Measurements from ENCODE around the gene SYCP1. TPM values are rescaled to one million over a fixed set of nuclear protein-coding genes. Genes with fewer than 3 reads are reported as not detected.
"Not testable (repeated sequence)": the region's sequence is repeated elsewhere in the genome, so short reads cannot be mapped to it uniquely, and the experiment has no call there.

Gene SYCP1, protein sequence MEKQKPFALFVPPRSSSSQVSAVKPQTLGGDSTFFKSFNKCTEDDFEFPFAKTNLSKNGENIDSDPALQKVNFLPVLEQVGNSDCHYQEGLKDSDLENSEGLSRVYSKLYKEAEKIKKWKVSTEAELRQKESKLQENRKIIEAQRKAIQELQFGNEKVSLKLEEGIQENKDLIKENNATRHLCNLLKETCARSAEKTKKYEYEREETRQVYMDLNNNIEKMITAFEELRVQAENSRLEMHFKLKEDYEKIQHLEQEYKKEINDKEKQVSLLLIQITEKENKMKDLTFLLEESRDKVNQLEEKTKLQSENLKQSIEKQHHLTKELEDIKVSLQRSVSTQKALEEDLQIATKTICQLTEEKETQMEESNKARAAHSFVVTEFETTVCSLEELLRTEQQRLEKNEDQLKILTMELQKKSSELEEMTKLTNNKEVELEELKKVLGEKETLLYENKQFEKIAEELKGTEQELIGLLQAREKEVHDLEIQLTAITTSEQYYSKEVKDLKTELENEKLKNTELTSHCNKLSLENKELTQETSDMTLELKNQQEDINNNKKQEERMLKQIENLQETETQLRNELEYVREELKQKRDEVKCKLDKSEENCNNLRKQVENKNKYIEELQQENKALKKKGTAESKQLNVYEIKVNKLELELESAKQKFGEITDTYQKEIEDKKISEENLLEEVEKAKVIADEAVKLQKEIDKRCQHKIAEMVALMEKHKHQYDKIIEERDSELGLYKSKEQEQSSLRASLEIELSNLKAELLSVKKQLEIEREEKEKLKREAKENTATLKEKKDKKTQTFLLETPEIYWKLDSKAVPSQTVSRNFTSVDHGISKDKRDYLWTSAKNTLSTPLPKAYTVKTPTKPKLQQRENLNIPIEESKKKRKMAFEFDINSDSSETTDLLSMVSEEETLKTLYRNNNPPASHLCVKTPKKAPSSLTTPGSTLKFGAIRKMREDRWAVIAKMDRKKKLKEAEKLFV
- not detected in 2 replicates for total RNA-seq (2014; rRNA removed; shearing (Covaris generic))

DNA sequence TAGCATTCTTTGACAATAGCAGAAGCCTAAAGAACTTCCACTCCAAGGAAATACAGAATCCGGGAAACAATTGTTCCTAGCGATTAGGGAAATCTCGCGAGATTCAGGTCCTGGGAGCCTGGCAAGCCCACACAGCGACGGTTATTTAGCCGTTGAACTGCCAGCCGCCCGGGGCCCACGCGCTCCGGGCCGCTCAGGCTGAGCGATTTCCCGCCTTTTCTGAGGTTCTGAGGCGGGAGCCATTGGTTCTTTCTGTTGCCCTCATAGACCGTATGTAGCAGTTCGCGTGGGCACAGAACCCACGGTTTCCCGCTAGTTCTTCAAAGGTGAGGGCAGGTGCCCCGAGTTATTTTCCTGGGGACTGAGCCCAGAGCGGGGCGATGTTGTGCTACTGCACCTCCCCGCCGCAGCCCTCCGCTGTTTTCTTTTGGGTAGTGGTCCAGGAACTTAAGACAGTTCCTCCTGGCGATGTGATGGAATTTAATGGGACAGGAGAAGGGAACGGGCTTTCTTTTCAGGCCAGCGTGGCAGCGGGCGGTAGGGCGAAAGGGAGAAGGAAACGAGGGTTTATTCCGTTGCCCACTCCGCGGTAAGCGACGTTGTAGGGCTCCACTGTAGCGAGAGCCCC is at the start of gene SYCP1:
TSS of gene SYCP1 (plus strand) at position 171 of the 628 bp plus-strand sequence. CDS start 602 bp downstream, outside the sequence.
- in situ Hi-C loops (cut with HindIII; ENCODE audit: low sequenced_read_pairs) = no loop called here
- no peak for DNase-seq (ENCODE audit: low spot score)

DNA sequence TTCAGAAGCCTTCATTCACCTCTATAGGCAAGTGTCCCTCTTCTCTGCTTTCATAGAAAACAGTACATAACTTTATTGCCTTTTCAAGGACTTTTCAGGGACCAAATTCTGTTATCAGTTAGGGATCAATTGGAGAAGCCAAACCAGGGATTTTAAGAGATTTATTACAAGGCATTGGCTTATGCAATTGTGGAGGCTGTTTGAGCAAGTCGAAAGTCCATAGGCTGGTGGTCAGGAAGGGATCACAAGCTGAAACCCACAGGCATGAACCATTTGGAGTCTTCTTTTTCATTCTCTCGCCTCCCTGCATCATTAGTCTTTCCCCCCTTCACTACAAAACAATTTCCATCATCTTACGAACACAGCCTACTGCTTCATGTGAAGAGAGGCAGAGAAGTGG is 34.8 kb upstream of the SYCP1 start:
- no peak for DNase-seq (ENCODE audit: low spot score)
- in situ Hi-C loops (cut with HindIII; ENCODE audit: low sequenced_read_pairs) = no loop called here

DNA sequence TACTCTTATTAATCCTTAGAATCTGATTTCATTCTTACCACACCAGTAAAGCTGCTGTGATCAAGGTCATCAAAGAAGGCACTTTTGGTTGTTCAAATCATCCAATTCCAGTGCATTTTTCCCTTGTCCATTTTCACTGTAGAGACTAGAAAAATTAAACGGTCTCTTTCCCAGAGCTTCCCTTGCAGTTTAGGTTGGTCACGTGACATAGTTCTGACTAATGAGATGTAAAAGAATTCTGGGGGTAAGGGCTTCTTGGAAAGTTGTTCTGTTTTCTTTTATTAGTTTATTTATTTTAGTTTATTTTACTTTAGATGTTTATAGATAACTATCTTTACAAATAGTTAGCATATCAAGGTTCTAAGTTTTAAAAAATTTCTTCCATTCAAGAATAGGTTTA is 34.3 kb upstream of the SYCP1 start:
- in situ Hi-C loops (cut with HindIII; ENCODE audit: low sequenced_read_pairs) = no loop called here
- DNase-seq (ENCODE audit: low spot score) = no peak

DNA sequence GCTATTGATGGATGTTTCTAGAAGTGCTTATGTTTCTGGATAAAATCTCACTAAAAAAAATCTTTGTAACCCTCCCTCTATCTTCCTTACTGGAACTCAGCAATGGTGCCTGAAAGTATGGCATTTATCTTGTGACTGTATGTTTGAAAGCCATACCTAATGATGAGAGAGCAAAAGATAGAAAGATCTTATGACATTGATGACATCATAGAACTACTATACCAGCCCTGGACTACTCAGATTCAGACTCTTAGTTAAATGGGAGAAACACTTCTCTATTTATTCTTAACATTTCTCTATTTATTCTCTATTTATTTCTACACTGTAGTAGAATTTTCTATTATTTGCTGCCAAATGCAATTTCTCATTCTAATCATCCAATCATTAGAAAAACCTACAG is 32.7 kb upstream of the SYCP1 start:
- in situ Hi-C loops (cut with HindIII; ENCODE audit: low sequenced_read_pairs) = no loop called here
- DNase-seq (ENCODE audit: low spot score) = no peak

DNA sequence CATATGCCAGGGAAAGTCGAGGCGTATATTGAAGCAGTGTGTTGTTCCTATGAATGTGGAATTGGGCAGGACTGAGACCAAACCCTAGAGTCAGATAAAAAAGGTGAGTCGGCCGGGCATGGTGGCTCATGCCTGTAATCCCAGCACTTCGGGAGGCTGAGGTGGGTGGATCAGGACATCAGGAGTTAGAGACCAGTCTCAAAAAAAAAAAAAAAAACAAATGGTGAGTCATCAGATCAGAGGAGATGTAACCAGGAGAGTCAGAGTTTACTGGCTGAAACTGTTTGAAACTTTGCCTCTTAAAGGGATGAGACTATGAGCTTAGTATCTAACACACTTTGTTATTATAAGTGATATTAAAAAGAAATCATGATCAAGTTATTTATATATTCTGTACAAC is 26.4 kb upstream of the SYCP1 start:
- DNase-seq (ENCODE audit: low spot score) = no peak
- in situ Hi-C loops (cut with HindIII; ENCODE audit: low sequenced_read_pairs) = no loop called here

DNA sequence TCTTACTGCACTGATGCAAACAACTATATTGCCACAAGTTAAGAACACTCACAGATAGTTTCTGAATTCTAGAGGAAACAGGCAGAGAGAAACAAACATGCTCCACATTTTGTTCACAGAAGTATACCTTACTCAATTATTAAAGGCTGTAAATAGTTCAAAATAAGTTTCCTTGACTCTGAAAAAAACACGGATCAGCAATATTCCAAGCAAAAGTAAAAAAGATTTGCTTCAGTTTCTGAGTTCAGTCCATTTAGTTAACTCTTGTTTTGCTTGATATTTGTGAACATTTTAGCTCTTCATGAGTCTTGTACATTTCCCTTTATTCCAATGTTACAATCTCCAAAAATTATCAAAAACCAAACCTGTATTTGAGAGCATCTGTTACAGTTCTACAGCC is 24.6 kb upstream of the SYCP1 start:
- DNase-seq (ENCODE audit: low spot score); in situ Hi-C loops (cut with HindIII; ENCODE audit: low sequenced_read_pairs): not testable (repeated sequence)

DNA sequence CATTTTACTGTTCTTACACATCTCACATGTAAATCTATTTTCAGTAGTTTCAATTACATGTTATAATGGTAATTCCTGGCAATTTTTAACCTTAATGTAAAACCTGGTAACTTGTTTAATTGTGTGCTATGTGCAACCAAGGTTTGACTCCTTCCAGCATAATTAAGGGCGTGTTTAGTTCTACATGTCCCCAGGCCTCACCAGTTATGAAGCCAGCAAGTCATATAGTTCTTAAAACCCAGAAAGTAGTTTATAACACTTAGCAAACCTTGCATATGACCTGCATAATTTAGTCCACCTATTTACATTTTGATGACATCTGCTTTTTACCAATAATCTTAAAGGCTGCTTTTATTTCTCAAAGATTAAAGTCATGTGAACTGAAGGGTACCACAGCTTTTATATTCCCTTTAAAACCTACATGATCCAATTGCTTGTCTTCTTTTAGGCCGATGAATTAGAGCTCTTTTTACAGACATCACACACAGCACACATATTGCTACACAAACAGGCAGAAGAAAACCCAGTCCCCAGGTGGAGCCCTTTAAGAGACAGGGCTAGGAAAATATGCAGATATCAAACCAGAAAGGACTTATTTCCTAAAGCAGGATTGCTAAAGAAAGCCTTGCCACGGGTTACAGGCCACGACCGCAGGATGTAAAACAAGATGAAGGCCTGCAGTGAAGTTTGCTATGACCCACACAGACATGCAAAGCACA is 23.2 kb upstream of the SYCP1 start:
- in situ Hi-C loops (cut with HindIII; ENCODE audit: low sequenced_read_pairs) = no loop called here
- no peak for DNase-seq (ENCODE audit: low spot score)

DNA sequence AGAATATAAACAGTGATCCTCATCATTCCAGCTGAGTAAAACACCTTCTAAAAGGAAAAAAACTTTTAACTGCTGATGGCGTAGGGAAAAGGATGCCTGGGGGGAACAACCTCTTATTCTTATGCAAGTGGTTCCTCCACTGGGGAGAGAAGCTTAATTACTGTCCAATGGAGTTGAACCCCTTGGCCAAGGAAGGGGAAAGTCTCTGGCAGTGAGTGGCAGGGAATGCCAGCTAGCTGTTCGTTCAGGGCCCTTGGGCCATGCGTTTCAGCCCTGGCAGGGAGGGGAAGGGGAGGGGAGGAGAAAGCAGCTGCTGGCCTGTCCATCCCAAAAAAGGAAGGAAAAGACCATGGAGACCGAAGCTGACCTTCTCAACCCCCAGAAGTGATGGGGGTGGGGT is 22.6 kb upstream of the SYCP1 start:
- DNase-seq (ENCODE audit: low spot score) = no peak
- in situ Hi-C loops (cut with HindIII; ENCODE audit: low sequenced_read_pairs) = no loop called here

DNA sequence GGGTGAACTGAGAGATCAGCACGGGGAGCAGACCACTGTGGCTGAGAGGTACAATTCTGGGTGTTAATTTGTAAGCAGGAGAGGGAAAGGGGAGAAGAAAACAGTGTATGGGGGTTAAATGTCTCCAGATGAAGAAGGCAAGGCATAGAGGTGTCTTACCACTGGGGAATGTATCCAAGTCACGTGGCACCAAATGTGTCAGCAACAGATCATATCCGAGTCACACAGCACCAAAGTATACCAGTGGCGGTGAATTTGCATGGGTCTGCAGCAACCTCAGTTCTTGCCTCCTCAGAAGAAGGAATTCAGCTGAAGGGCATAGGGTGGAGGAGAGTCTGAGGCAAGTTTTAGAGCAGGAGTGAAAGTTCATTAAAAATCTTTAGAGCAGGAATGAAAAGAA is 21.2 kb upstream of the SYCP1 start:
- in situ Hi-C loops (cut with HindIII; ENCODE audit: low sequenced_read_pairs) = no loop called here
- DNase-seq (ENCODE audit: low spot score) = no peak

DNA sequence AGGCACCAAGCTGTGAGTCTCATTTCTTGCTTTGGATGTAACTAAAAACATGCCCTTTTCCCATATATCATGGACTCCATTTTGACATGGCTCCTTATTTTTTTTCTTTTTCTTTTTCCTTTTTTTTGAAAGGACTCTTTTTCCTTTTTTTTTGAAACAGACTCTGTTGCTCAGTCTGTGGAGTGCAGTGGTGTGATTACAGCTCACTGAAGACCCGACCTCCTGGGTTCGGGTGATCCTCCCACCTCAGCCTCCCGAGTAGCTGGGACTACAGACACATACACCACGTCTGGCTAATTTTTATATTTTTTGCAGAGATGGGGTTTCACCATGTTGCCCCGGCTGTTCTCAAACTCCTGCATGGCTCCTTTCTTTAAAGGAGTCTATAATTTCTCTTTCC is 10.4 kb upstream of the SYCP1 start:
- no peak for DNase-seq (ENCODE audit: low spot score)
- in situ Hi-C loops (cut with HindIII; ENCODE audit: low sequenced_read_pairs) = no loop called here

DNA sequence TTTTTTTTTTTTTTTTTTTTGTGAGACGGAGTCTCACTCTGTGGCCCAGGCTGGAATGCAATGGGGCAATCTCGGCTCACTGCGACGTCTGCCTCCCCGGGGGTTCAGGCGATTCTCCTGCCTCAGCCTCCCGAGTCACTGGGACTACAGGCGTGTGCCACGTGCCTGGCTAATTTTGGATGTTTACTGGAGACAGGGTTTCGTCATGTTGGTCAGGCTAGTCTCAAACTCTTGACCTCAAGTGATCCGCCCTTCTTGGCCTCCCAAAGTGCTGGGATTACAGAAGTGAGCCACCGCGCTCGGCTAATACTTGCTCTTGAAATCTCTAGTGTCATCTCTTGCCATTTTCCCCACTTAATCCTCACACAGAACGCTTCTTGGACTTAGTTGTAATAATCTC is 1.1 kb upstream of the SYCP1 start:
- in situ Hi-C loops (cut with HindIII; ENCODE audit: low sequenced_read_pairs) = no loop called here
- no peak for DNase-seq (ENCODE audit: low spot score)

DNA sequence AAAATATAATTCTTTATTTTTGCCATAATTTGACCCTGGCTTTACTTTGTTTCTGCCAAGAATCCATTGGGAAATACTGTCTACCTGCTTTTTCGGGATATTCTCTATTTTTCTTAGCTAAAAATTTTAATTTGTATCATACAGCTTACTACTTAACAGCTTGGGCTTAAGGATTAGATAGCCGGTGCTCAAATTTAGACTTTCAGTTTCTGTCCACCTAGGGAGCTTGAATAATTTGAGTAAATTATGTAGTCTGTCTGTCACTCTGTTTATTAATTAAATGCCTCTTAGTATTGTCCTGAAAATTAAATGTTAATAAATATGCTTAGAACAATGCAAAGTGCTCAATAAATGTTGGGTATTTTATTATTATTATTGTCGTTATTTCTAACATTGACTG is 6.7 kb downstream of the SYCP1 start:
- in situ Hi-C loops (cut with HindIII; ENCODE audit: low sequenced_read_pairs) = no loop called here
- DNase-seq (ENCODE audit: low spot score) = no peak

DNA sequence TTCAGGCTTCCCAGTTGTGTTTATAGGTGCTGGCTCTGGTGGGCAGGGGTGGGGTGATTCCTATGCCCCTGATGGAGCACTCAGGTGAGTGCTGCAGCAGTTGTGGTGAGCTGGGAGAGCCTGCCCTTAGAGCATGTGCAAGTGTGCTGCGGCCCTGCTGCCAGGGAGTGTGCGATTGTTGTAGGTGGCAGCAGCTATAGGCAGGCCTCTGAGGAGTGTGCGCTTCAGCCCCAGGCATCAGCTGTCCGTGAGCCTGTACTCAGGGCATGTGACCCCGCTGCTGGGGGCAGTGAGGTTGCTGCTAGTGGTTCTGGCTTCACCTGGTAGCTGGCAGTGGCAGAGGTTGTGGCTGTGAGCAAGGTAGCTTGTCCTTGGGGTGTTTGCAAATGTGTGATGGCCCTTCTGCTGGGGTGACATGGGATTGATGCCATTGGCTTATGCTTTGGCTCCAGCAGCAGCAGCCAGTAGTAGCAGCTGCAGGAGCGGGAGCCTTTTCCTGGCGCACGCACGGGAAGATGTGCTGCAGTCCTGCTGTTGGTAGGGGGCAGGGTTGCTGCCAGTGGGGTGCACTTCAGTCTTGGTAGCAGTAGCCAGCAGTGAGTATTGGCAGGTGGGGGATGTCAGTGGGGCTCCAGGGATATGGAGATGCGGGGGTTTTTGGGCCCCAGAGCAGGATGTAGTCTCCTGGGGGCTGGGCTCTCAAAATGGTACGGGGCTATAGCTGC is 37.7 kb downstream of the SYCP1 start:
- no peak for DNase-seq (ENCODE audit: low spot score)
- in situ Hi-C loops (cut with HindIII; ENCODE audit: low sequenced_read_pairs) = no loop called here

DNA sequence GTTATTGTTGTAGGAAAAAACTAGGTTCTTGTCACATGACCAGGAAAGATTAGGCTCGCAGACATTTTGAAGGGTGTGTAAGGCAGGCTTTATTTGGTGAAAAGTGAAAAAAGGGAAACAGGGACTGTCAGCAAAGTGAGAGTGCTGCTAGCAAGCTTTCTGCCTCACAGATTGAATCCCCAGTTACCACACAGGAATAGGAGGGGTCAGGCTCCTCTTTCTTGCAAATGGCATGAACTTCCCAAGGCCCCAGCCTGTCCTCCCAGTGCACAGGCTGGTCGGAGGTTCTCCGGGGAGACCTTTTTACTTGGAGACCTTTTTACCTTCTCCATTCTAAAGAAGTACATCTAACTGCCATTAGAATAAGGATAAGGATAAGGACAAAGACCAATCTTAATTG is 42.1 kb downstream of the SYCP1 start:
- in situ Hi-C loops (cut with HindIII; ENCODE audit: low sequenced_read_pairs) = no loop called here
- no peak for DNase-seq (ENCODE audit: low spot score)

DNA sequence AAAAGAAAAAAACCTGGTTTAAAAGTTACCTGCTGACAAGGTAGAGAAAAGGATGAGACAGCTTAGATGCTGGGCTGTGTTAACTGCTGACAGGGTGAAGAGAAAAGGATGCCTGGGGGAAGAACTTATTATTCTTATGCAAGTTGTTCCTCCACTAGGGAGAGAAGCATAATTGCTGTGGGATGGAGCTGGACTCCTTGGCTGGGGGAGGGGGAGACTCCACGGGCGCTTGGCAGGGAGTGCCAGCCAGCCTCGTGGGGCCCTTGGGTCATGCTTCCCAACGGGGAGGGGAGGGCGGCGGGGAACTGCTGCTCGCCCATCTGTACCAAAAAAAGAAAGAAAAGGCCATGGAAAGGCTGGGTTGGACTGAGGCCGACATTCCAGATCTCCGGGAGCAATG is 47.2 kb downstream of the SYCP1 start:
- DNase-seq (ENCODE audit: low spot score) = no peak
- in situ Hi-C loops (cut with HindIII; ENCODE audit: low sequenced_read_pairs) = no loop called here

DNA sequence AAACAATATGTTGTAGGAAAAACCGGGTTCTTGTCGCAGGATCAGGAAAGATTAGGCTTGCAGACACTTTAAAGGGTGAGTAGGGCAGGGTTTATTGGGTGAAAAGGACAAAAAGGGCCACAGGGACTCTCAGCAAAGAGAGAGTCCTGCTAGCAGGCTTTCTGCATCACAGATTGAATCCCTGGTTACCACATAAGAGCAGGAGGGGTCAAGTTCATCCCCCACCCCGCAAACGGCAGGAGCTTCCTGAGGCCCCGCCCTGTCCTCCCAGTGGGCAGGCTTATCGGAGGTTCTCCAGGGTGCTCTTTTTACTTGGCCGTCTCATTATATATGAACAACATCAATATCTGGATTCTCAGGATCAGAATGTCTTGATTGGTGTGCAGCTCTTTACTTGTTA is 47.7 kb downstream of the SYCP1 start:
- no peak for DNase-seq (ENCODE audit: low spot score)
- in situ Hi-C loops (cut with HindIII; ENCODE audit: low sequenced_read_pairs) = no loop called here

DNA sequence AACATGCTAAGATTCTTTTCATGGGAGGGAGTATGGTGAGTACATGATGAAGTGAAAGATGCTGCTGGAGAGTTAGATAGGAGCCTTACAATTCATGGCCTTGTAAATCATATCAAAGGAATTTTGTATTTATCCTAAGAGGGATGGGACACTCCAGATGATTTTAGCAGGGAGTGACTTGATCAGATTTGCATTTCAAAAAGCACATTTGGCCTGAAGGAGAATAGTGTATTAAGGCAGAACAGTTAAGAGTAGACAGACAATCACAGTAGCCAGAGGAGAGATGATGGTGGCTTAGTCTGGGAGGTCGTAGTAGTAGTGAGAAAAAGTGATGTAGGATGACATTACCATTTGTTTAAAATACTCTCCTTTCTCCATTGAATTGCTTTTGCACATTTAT is 48.8 kb downstream of the SYCP1 start:
- in situ Hi-C loops (cut with HindIII; ENCODE audit: low sequenced_read_pairs) = no loop called here
- no peak for DNase-seq (ENCODE audit: low spot score)

DNA sequence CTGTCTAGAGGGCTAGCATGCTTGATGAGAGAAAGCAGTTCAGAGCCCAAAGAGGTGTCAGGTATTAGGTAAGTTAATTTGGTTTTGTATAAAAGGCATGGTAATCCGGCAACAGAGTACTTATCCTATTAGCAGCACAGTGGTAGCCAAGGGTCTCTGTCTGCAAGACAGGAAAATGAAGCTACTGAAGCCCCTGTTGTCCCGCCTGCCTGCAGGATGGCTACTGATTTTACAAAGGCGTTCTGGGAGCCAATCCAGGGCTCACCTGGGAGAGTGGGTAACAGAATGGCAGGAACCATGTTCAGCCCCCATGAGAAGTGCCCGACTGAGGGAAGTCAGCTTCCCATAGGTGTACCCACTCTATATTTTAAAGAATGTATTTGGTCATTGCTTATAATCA is 61.1 kb downstream of the SYCP1 start:
- in situ Hi-C loops (cut with HindIII; ENCODE audit: low sequenced_read_pairs); DNase-seq (ENCODE audit: low spot score): not testable (repeated sequence)

DNA sequence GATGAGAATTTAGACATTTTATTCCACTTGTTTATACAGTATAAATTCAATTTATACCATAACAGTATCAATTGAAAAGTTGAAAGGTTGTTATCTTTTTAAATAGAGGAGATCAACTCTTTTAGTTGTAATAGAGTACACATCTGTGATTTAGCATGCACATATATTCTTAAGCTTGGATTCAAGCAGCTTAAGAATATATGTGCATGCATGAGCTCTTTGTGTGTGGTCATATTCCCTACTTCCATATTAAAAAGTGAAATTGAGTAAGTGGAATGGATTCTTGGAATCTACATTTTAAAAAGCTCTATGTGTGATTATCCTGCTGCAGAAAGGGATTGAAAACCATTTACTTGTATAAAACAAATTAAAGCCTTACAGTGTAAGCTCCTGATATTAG is 71.9 kb downstream of the SYCP1 start:
- DNase-seq (ENCODE audit: low spot score) = no peak
- in situ Hi-C loops (cut with HindIII; ENCODE audit: low sequenced_read_pairs) = no loop called here

Data from G401 (cell line).